ENCODE results near the gene OR2D3. TPM values are rescaled to one million over a fixed set of nuclear protein-coding genes. Genes with fewer than 3 reads are reported as not detected.

The OR2D3 gene
- total and polyA plus RNA-seq, 2 of the 13 experiments (the other 11 are each of a cell fraction or from before 2014, with no cell fraction given), result not detected

DNA sequence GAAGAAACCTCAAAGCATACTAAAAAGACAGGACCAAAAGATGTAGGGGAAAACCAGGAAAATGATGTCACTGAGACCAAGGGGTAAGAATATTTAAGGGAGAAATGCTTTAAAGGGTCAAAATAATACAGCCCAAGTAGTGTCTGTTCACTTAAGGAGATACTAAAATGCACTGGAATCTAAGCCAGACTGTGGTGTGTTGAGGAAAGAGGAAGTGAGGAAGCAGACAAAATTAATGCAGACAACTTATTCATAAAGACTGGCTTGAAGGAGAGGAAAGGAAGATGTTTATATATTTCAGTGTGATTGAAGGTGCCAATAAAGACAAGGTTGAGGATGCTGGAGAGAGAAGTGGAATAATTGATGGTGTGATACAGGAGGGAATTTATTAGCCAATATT lies 21.2 kb downstream of the OR2D3 start:
- H3K9ac ChIP-seq (ENCODE audit: insufficient read depth, low read depth, low read length), result no peak overlapping the region
- no TSS peak for BruUV-seq (replicated peaks)

More for the DNA sequence above, 21.2 kb downstream of the OR2D3 start:
- Histone ChIP-seq H2AFZ (ENCODE audit: low read length) (no peak overlapping the region), H4K20me1 (ENCODE audit: insufficient read depth, low read length) (no peaks in the 10 kb centered on the region), H3K9me3 (ENCODE audit: low read length) (no peaks in the 10 kb centered on the region), H3K36me3 (replicated peaks in 1 of 2; ENCODE audit: control insufficient read depth in 1 of 2, insufficient read depth in 2 of 2, low read length in 2 of 2) (no peaks in the 10 kb centered on the region), H3K4me3 (replicated peaks in 1 of 3; ENCODE audit: insufficient read depth in 1 of 3, low read depth in 2 of 3, low read length in 3 of 3) (no peak overlapping the region), H3K4me1 (ENCODE audit: insufficient read depth, low read length) (no peaks in the 10 kb centered on the region), H3K4me2 (ENCODE audit: low read depth, low read length) (no peak overlapping the region), H3K27ac (ENCODE audit: extremely low read length, insufficient read depth, low read length) (no peak overlapping the region), H3K79me2 (ENCODE audit: insufficient read depth, low read length) (no peaks in the 10 kb centered on the region), H3K27me3 (ENCODE audit: control insufficient read depth in 1 of 2, insufficient read depth in 2 of 2, low read length in 2 of 2) (no peaks in the 10 kb centered on the region)
- intact Hi-C loops (cut with micrococcal nuclease; ENCODE audit: unreplicated experiment) (no loop called here), in situ Hi-C loops (cut with HindIII; ENCODE audit: extremely low pct_ligation_motif_present, low pct_unique_long_range_greater_than_20kb) (no loop called here)
- CTCF ChIA-PET (ENCODE audit: low intra/inter-chr PET ratio, low total read pairs), result no interaction called here
- POLR2A ChIA-PET, result no interaction called here
- ATAC-seq, result no peak
- FAIRE-seq, result no peak
- no peak for TF ChIP-seq ZNF432 (CRISPR knock-in tag; IDR thresholded peaks at IDR 0.05; ENCODE audit: borderline replicate concordance)
- TF ChIP-seq, protein P1, sequence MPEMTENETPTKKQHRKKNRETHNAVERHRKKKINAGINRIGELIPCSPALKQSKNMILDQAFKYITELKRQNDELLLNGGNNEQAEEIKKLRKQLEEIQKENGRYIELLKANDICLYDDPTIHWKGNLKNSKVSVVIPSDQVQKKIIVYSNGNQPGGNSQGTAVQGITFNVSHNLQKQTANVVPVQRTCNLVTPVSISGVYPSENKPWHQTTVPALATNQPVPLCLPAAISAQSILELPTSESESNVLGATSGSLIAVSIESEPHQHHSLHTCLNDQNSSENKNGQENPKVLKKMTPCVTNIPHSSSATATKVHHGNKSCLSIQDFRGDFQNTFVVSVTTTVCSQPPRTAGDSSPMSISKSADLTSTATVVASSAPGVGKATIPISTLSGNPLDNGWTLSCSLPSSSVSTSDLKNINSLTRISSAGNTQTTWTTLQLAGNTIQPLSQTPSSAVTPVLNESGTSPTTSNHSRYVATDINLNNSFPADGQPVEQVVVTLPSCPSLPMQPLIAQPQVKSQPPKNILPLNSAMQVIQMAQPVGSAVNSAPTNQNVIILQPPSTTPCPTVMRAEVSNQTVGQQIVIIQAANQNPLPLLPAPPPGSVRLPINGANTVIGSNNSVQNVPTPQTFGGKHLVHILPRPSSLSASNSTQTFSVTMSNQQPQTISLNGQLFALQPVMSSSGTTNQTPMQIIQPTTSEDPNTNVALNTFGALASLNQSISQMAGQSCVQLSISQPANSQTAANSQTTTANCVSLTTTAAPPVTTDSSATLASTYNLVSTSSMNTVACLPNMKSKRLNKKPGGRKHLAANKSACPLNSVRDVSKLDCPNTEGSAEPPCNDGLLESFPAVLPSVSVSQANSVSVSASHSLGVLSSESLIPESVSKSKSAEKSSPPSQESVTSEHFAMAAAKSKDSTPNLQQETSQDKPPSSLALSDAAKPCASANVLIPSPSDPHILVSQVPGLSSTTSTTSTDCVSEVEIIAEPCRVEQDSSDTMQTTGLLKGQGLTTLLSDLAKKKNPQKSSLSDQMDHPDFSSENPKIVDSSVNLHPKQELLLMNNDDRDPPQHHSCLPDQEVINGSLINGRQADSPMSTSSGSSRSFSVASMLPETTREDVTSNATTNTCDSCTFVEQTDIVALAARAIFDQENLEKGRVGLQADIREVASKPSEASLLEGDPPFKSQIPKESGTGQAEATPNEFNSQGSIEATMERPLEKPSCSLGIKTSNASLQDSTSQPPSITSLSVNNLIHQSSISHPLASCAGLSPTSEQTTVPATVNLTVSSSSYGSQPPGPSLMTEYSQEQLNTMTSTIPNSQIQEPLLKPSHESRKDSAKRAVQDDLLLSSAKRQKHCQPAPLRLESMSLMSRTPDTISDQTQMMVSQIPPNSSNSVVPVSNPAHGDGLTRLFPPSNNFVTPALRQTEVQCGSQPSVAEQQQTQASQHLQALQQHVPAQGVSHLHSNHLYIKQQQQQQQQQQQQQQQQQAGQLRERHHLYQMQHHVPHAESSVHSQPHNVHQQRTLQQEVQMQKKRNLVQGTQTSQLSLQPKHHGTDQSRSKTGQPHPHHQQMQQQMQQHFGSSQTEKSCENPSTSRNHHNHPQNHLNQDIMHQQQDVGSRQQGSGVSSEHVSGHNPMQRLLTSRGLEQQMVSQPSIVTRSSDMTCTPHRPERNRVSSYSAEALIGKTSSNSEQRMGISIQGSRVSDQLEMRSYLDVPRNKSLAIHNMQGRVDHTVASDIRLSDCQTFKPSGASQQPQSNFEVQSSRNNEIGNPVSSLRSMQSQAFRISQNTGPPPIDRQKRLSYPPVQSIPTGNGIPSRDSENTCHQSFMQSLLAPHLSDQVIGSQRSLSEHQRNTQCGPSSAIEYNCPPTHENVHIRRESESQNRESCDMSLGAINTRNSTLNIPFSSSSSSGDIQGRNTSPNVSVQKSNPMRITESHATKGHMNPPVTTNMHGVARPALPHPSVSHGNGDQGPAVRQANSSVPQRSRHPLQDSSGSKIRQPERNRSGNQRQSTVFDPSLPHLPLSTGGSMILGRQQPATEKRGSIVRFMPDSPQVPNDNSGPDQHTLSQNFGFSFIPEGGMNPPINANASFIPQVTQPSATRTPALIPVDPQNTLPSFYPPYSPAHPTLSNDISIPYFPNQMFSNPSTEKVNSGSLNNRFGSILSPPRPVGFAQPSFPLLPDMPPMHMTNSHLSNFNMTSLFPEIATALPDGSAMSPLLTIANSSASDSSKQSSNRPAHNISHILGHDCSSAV (CRISPR knock-in tag; IDR thresholded peaks at IDR 0.05; ENCODE audit: borderline replicate concordance), result no peak
- TF ChIP-seq ZSCAN20 (CRISPR knock-in tag; IDR thresholded peaks at IDR 0.05; ENCODE audit: borderline replicate concordance), result no peak
- no peak for TF ChIP-seq ZNF570 (CRISPR knock-in tag; IDR thresholded peaks at IDR 0.05; ENCODE audit: borderline replicate concordance)
- TF ChIP-seq, protein P2, sequence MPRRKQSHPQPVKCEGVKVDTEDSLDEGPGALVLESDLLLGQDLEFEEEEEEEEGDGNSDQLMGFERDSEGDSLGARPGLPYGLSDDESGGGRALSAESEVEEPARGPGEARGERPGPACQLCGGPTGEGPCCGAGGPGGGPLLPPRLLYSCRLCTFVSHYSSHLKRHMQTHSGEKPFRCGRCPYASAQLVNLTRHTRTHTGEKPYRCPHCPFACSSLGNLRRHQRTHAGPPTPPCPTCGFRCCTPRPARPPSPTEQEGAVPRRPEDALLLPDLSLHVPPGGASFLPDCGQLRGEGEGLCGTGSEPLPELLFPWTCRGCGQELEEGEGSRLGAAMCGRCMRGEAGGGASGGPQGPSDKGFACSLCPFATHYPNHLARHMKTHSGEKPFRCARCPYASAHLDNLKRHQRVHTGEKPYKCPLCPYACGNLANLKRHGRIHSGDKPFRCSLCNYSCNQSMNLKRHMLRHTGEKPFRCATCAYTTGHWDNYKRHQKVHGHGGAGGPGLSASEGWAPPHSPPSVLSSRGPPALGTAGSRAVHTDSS (CRISPR knock-in tag; conservative IDR thresholded peaks at IDR 0.05), result no peak
- no peak for DNase-seq (ENCODE audit: low spot score)
